GM19468 (cell line): ENCODE measurements around the gene MCCC2.
A peak's percentile ranks its signal among the peaks of the same experiment; 100 is the strongest.
"Not testable (repeated sequence)": the region's sequence is repeated elsewhere in the genome, so short reads cannot be mapped to it uniquely, and the experiment has no call there.

Experiments used
- ATAC-seq: cut with Tn5 transposase; IDR thresholded peaks from one replicate; pipeline ENCODE4 v1.9.1; 2021; ENCODE audit warnings: mild to moderate bottlenecking, moderate library complexity, moderate number of reproducible peaks; ENCODE audit not compliant: unreplicated experiment; ENCODE audit errors: extremely low read depth

The MCCC2 gene

DNA sequence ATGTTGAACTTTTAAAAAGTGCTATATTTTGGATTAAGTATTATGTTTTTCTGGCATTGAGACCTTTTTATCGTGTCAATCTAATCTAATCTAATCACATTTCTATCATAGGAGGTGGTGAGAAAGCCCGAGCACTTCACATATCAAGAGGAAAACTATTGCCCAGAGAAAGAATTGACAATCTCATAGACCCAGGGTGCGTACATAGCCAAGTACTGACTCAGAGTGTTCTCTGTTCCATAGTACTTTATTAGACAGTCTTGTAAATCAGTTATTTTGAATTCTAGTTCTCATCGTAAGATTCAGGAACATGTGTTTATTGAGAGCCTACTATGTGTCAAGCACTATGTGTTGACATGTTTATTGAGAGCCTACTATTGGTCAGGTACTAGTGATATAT is 9.0 kb downstream of the MCCC2 start:
- no peak for ATAC-seq

DNA sequence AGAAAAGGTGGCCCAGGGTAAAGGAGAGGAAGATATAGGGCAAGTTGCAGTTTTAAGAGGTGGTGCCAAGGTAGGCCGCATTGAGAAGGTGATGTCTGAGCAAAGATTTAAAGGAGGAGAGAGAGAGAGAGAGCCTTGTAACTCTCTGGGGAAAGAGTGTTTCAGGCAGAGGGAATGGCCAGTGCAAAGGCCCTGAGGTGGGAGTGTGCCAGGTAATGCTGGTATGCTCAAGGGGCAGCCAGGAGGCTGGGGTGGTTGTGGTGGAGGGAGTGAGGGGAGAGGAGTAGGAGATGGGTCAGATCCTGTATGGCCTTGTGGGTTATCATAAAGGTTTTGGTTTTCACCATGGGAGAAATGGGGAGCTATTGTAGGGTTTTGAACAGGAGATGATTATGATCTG is 9.9 kb downstream of the MCCC2 start:
- ATAC-seq = no peak

DNA sequence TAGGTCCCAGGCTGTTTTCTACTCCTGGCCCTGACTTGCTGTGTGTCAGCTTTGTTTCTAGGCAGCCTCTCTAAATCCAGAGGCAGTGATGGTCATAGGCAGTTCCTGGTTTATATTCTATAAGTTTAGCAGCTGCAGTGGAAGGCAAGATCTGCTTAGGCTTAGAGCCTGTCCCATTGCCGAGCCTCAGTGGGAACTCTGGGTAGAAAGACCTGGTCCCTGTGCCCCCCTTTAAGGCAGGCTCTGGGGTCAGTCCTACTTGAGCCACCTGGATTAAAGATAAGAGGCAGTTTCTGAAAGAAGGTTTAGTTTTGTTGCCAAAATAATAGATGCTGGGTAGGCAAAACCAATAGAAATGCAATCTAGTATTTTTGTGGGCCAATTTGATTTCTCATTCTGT is 13.6 kb downstream of the MCCC2 start:
- no peak for ATAC-seq

DNA sequence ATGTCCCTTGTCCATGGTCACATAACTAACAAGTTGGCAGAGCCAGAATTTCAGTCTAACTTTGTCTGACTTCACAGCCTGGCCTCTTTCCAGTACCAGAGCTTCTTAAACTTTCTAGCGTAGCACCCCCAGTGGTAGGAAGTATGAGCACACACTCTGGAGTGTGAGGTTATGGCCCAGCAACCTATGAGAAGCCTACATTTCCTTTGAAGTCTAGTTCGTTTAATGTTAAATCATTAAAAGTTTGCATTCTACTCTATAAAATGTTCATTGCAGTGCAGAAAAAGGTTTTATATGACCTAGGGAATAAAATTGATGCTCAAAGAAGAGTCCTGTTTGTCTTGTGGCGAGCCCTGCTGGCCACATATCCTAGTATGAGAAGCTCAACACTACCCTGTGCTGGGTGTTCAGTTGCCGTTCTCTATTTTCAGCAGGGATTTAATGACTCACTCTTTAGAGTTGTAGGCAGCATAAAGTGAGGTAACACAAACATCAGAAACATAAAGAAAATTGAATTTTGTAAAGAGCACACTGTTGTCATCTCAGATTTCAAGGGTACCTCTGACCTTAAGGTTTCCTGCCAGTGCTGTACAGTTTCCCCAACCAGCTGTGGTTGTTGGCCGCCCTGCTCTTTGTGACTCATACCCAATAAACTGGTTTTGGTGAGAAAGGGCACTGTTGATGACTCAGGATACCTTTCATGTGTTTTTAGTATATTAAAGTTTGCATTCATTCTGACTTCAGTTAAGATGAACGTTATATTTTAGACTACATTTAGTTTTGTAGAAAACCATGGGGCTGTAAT is 14.3 kb downstream of the MCCC2 start:
- ATAC-seq = peak; percentile 36

DNA sequence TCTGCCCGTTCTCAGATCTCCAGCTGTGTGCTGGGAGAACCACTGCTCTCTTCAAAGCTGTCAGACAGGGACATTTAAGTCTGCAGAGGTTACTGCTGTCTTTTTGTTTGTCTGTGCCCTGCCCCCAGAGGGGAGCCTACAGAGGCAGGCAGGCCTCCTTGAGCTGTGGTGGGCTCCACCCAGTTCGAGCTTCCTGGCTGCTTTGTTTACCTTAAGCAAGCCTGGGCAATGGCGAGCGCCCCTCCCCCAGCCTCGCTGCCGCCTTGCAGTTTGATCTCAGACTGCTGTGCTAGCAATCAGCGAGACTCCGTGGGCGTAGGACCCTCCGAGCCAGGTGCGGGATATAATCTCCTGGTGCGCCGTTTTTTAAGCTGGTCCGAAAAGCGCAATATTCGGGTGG is 22.8 kb downstream of the MCCC2 start:
- not testable (repeated sequence) for ATAC-seq

DNA sequence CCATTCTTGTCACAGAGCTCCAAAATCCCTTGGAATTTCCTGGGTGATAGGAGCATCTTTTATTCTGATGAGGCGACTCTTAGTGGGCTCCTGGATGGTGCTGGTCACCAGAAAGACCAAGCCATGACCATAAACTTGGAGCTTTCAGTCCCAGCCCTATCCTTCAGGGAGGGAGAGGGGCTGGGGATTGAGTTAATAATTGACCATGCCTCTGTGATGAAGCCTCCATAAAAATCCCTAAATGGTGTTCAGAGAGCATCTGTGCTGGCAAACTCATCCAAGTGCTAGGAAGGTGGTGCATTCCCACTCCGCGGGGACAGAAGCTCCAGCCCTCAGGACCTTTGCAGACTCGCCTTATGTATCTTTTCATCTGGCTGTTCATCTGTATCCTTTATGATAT is 28.7 kb downstream of the MCCC2 start:
- ATAC-seq = no peak

DNA sequence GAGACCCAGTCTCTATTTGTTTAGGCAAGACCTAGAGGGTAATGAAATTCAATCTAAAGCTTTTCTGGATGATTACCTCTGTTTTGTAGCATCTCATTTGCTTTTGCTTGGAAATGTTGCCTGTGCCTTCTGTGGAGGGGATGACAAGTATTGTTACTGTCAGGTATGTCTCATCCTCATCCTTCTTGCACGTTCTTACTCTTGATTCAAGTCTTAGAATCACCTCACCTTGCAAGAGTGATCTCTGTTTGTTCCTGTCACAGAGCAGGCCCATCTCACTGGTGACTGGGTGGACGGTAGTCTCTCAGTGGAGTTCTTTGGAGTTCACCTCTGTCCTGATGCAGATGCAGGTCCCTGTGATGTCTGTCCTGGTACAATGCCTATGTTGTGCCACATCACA is 33.5 kb downstream of the MCCC2 start:
- ATAC-seq = no peak

DNA sequence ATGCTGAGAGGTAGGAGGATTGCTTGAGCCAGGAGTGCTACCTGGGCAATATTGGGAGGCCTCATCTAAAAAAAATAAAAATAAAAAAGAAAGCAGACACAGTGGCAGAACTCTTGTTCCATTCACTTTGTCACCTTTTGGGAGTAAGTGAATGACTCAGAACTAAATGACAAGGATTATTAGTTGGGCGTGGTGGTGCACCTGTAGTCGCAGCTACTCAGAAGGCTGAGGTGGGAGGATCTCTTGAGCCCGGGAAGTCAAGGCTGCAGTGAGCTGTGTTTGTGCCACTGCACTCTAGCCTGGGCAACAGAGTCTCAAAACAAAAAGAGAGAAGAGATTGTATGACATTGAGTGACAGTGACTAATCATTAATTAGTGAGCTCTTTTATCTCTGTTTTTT is 34.1 kb downstream of the MCCC2 start:
- no peak for ATAC-seq

DNA sequence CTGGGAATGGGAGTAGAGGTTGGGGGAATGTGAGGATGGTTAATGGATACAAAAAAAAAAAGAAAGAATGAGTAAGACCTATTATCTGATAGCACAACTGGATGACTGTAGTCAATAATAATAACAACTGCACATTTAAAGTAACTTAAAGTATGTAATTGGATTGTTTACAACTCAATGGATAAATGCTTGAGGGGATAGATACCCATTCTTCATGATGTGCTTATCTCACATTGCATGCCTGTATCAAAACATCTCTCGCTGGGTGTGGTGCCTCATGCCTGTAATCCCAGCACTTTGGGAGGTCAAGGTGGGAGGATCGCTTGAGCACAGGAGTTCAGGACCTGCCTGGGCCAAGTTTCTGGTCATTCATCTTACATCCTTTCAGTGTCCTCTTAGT is 34.6 kb downstream of the MCCC2 start:
- ATAC-seq = no peak

DNA sequence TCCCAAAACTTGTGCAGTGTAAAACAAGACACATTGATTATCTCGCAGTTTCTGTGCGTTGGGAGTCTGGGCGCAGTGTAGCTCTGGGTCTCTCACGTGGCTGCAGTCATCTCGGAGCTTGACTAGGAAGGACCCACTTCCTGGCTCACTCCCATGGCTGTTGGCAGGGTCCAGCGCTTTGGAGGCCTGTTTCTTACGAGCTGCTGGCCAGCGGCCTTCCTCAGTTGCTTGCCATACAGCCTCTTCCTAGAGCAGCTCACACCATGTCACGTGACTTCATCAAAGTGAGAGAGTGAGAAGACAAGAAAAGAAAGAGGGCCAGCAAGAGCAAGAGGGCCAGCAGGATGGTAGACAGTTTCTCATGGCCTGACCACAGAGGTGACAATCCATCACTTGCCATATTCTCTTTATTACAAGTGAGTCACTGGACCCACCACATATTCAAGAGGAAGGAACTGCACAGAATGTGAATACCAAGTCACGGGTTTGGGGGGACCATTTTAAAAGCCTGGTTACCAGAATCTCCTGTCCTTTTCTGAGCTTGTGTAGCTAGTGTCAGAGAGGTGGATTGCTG is 36.2 kb downstream of the MCCC2 start:
- no peak for ATAC-seq

DNA sequence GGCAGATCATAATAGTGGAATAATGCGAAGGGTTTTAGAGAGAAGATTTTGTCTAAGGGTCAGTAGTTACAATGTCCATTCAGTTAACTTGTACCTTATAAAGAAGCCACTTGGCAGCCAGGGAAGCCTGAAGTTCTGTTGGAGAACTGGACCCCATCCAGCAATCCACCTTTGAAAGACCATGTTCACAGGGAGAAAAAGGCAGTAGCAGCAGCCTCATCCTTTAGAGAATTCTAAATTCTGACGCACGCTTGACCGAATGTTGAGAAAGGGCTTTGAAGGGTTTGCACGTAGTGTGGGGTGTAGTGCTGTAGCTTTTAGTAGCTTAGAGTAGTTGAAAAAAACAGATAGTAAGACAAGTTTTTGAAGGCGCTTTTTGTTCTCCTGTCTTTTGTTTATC is 42.8 kb downstream of the MCCC2 start:
- no peak for ATAC-seq

DNA sequence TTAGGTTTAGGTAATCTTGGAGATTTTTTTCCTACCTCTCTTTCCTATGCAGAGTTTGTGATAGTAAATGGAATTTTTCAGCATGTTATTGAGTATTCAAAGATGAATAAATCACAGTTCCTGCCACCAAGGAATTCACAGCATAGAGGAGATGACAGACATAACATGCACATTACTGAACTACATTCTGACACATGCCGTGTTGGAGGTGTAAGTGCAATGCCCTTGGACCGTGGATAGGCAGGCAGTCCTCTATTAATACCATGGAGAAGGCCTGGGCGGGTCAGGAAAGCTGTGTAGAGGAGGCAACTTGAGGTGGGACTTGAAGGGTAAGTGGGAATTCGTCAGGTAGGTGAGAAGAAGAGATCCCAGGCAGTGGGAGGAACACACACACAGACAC is 43.9 kb downstream of the MCCC2 start:
- no peak for ATAC-seq

DNA sequence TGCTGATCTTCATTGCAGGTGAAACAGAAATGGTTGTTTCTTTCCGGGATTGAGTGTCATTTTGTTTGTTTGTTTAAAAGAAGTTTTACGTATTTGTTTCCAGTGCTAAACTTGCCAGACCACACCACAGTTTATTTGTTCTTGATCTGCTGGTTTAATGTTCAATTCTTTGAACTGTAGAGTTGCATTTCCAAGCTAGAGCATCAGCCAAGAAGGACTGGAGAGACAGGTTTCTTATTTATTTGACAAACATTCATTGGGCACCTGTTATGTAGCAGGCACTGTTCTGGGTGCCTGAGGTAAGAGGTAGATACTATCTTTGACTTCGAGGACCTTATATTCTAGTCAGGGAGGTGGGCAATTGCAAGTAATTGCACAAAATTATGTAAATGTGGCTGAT is 45.0 kb downstream of the MCCC2 start:
- no peak for ATAC-seq

DNA sequence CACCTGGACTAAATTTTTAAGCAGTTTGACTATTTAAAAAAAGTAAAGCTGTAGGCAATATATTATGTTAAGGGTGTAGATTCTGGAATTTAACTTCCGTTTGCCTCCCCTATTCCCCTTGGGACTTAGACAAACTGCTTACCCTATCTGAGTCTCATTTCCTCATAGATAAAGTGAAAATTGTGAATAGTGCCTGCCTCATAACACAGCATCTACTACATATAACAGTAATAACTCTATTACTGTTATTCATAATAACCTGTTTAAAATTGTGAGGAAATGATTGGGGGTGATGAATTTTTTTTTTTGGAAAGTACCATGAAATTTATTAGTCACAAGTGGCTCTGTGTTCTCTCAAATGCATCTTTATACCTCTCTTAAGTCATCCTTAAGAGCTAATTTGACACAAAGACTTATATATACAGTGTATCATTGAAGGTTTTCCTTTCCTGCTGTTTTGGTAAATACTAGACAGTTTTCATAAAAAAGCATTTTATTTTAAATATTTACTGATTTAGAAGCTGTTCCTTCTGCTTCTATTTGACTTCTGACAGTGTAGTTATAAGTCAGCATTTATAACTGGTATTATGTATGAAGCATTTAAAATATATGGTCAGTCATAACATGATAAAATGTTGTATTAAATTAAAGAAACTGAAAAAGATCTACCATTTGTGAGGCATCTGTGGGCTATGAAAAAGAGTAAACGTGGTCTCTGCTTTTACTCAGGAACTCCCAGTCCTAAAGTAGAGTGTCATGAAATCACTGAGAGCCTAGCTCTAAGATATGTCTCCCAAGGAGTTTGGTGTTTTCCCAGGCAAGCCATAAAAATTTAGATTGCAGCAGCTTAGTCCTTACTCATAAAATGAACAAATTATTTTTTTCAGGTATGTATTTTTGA is 46.4 kb downstream of the MCCC2 start:
- ATAC-seq = peak; percentile 43

DNA sequence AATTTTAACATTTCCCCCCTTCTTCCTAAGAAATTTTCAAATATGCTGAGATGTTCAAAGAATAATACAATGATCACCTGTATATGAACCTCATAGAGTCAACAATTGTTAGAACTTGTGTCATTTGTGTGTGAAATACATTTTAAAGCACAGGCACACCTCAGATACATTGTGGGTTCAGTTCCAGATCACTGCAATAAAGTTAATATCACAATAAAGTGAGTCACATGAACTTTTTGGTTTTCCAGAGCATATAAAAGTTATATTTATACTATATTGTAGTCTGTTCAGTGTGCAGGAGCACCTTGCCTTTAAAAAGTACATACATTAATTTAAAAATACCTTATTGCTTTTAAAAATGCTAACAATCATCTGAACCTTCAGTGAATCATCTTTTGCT is 50.0 kb downstream of the MCCC2 start:
- no peak for ATAC-seq

DNA sequence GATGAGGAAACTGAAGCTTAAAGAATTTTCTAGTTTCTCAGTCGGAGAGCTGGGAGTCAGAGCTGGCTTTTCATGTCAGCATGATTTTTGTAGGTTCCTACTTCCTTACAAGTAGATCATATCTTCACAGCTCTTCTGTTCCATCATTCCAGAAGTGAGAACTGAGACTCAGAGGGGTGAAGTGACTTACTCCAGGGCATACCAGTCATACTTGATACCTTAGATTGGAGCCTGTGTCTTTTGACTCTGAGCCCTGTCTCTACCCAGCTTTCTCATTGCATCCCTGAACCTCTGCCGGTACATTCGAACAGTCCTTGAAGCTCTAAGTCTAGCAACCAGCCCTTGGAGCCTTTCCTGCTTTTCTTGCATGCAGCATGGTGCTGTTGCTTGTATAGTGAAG is 53.3 kb downstream of the MCCC2 start:
- ATAC-seq = no peak

DNA sequence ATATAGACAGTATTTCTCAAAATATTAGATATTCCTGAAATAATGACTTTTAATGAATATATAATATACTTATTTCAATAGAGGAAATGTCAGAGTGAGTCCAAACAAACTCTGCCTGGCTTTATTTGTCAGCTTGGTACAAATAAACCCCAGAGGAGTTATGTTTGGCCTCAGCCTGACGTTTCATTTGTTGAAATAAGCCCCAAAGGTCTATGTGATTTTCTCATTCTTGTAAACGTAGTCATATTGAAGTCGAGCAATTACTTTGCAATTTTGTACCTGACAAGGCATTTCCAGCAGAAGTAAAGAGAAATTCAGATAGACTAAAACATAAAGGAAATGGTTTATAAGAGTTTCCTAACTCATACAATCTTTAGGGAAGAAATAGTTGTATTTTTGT is 57.9 kb downstream of the MCCC2 start:
- ATAC-seq = no peak

DNA sequence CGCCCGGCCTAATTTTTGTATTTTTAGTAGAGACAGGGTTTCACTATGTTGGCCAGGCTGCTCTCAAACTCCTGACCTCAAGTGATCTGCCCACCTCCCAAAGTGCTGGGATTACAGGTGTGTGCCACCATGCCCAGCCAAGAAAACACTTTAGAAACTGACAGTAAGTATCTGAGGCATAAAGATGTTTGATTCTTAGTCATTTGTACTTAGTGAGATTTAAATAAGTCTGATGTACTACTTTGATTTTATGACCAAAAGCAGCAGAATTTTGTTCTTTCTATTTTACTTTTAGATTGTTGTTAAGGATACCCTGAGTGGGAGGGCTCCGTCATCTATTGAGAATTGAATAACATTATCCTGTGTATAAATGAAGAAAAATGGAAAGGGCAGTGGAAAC is 63.8 kb downstream of the MCCC2 start:
- ATAC-seq = not testable (repeated sequence)

DNA sequence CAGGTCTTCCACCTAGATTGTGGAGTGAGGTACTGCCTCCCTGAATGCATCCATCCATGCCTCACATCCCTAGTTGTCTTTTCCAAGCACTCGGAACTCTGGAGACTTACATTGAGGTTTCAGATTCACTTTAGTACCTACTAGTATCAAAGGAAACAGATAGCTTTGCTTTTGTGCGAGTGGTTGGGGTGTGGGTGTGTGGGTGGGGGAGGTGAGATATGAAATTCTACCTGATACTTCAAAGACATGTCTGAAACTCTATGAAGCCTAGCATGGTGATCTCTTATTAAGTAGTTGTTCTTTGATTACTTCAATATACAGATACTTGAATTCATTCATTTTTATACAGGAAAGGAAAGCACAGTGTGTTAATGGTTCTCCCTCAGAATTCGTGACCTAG is 64.4 kb downstream of the MCCC2 start:
- no peak for ATAC-seq

DNA sequence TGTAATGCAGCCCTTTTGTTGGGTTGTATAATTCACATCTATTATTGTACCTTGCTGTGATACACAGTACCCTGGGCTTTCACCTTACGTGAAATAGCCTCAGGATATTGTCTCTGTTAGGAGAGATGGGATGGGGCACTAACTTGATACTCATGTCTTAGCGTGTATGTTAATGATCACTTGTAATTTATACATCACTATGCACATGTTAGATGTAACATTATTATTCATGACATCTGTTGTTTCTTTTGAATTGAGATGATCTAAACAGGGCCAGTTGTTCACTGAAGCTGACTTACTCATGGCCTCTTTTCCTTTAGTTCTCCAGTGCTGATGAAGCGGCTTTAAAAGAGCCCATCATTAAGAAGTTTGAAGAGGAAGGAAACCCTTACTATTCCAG is 65.2 kb downstream of the MCCC2 start:
- ATAC-seq = no peak
